Brain microvascular endothelial cell (primary cell): ENCODE results near the gene GNB1L.
"Not testable (repeated sequence)": the region's sequence is repeated elsewhere in the genome, so short reads cannot be mapped to it uniquely, and the experiment has no call there.

Experiments used
- DNase-seq: peaks from one replicate; pipeline ENCODE4 v3.0.0-alpha.2; 2020
- H3K27ac ChIP-seq: fragments of 250-450 bp; sonication (Bioruptor Pico); 2 replicates; pipeline ENCODE4 v1.5.1; 2020; ENCODE audit warnings: mild to moderate bottlenecking, moderate library complexity
- H3K27me3 ChIP-seq: fragments of 250-450 bp; sonication (Bioruptor Pico); replicated peaks from 2 replicates; pipeline ENCODE4 v1.5.1; 2020; ENCODE audit warnings: mild to moderate bottlenecking
- H3K36me3 ChIP-seq: fragments of 250-450 bp; sonication (Bioruptor Pico); replicated peaks from 2 replicates; pipeline ENCODE4 v1.5.1; 2020; ENCODE audit warnings: mild to moderate bottlenecking
- H3K4me3 ChIP-seq: 2 replicates; pipeline ENCODE4 v1.5.1; 2011; ENCODE audit warnings: low read depth, mild to moderate bottlenecking, control low read depth, low read length, moderate library complexity
- in situ Hi-C: cut with HindIII; loops from 2 replicates; pipeline ENCODE4 v1.10.0; 2017; ENCODE audit warnings: low sequenced_read_pairs, low pct_ligation_motif_present
- TF ChIP-seq, protein P1 (sequence below): IDR thresholded peaks from 2 replicates; pipeline ENCODE4 v1.5.1; 2011; ENCODE audit warnings: low read depth, mild to moderate bottlenecking, moderate library complexity, low read length, control low read depth, inconsistent platforms; ENCODE audit errors: missing control alignments

Gene GNB1L

DNA sequence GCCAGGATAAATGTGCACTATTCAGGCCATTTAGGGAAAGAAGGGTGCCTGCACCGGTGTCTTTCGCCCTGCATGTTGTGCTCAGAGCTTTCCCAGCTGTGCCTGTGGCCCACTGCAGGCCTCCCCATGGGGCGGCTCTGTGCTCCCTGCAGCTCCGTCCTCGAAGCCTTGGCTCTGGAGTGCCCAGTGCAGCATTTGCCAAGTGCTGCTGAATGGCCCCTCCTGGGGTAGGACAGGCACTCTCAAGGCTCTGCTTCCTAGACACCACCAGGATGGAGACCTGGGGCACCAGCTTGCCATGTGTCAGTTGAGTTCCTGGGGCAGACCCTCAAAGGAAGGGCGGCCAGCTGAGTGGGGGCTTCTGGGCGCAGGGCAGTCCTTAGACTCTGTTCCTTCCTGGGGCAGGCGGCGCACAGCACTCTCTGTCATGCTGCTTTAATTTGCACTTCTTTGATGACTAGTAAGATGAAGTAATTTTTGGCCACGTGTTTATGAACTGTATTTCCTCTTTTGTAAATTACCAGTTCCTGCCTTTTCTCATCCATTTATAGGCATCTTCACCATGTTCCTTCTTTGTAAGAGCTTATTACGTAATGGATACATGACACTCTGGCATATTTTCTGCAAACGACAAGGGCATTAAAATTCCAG is 32.1 kb upstream of the GNB1L start:
- TF ChIP-seq, protein P1, sequence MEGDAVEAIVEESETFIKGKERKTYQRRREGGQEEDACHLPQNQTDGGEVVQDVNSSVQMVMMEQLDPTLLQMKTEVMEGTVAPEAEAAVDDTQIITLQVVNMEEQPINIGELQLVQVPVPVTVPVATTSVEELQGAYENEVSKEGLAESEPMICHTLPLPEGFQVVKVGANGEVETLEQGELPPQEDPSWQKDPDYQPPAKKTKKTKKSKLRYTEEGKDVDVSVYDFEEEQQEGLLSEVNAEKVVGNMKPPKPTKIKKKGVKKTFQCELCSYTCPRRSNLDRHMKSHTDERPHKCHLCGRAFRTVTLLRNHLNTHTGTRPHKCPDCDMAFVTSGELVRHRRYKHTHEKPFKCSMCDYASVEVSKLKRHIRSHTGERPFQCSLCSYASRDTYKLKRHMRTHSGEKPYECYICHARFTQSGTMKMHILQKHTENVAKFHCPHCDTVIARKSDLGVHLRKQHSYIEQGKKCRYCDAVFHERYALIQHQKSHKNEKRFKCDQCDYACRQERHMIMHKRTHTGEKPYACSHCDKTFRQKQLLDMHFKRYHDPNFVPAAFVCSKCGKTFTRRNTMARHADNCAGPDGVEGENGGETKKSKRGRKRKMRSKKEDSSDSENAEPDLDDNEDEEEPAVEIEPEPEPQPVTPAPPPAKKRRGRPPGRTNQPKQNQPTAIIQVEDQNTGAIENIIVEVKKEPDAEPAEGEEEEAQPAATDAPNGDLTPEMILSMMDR = no peak
- Histone ChIP-seq H3K36me3 (no peaks in the 10 kb centered on the region), H3K4me3 (no peak overlapping the region), H3K27ac (no peak overlapping the region), H3K27me3 (no peaks in the 10 kb centered on the region)
- DNase-seq = no peak
- in situ Hi-C loops = no loop called here

DNA sequence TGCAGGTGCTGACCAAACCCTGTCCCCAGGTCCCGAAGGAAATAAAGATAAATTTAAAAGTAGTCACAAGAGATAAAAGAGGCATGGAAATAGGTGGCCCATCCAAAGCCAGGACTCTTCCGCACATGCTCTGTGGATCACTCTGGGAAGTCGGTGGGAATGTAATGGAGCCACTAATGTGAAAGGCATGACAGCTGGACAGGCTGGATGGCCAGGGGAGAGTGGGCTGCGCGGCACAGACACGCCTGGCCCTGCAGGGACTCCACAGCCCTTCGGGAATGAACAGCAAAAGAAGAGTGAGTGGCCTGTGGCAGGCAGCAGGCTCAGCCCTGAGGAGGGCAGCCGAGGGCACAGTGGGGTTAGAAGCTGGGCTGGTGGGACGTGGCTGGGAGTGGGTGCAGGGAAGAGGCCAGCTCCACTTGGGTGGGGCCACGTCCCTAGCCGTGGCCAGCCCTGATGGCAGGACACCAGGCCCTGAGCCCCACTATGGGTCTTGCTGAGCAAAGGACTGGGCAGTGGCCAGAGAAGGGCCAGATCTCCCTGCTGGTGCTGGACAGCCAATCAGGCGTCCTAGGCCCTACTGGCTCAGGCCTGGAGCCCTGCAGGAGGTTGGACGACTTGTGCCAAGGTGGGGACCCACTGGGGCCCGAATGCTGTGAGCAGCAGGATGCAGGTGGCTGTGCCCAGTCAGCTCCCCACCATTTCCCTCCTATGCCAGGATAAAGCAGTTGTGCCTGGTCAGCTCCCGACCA is 31.3 kb upstream of the GNB1L start:
- Histone ChIP-seq H3K27me3 (no peaks in the 10 kb centered on the region), H3K36me3 (no peaks in the 10 kb centered on the region), H3K27ac (no peak overlapping the region), H3K4me3 (no peak overlapping the region)
- DNase-seq = no peak
- in situ Hi-C loops = no loop called here
- TF ChIP-seq, protein P1 = no peak

DNA sequence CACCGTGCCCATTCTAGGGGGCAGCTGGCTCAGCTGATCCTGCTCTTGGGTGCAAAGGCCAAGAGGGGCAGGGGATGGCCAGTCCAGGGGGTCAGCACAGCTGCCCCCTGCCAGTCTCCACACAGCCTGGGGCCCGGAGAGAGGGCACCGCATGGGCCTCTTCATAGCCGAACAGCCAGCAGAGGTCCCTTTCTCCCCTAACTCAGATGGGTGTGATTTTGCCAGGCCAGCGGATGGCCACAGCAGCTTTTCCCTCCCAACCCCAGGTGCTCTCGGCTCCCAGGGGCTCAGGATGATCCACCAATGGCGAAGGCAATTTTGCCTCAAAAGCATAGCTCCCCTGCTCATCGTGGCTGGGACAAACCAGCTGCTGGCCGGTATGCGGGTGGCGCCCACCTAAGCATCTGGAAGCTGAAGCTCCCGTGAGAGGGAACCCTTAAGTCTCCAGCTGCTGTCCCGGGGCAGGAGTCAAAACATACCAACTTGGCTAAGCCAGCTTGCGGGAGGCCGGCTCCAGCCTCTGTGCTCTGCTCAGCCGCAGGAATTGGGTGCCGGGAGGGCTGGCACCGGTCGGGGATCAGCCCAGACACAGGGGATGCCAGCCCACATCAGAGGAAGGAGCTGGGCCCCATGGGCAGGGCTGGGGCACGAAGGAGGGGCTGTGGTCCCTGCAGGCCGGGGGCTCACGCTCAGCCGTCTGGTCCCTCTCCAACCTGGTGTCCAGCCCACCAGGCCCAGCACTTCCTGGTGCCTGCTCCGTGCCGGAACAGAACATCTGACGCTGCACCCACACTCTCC is 30.5 kb upstream of the GNB1L start:
- no peak for DNase-seq
- TF ChIP-seq, protein P1 = no peak
- Histone ChIP-seq H3K27ac (no peak overlapping the region), H3K27me3 (no peaks in the 10 kb centered on the region), H3K4me3 (no peak overlapping the region), H3K36me3 (no peaks in the 10 kb centered on the region)
- in situ Hi-C loops = no loop called here

DNA sequence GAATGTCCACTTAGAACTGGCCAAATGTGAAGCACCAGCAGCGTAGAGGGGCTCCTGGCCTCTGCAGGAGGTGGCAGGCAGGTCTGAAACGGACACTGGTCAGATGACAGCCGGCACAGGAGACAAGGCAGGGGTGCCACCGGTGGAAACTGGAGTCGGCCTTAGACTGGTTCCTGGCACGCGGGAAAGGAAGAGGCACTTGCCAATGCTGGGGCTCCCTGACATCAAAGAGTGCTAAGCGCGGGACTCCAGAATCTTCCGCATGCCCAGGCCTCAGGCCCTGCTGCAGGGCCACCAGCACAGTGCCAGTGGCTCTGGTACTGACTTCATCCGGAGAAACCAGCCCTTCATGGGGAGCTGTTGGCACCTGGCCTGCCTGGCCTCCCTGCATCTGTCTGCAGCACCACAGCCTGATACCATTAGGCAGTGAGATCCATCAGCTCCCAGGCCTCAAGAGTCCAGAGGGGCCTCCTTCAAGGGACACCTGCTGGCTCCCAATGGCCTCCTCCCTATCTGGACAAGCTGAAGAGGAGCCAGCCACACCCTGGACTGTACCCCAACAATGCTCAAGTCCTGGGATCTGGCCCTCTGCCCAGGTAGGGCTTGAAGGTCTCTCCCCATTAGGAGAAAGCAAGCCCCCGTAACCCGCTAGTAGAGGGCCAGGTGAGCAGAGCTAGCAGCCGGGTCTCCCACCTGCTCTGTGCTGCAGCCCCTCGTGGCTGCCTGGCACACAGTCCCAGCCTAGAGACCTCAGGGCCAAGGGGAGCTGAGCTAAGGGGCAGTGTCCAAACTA is 29.7 kb upstream of the GNB1L start:
- Histone ChIP-seq H3K36me3 (no peaks in the 10 kb centered on the region), H3K27ac (no peak overlapping the region), H3K27me3 (no peaks in the 10 kb centered on the region), H3K4me3 (no peak overlapping the region)
- TF ChIP-seq, protein P1 = no peak
- in situ Hi-C loops = no loop called here
- DNase-seq = no peak

DNA sequence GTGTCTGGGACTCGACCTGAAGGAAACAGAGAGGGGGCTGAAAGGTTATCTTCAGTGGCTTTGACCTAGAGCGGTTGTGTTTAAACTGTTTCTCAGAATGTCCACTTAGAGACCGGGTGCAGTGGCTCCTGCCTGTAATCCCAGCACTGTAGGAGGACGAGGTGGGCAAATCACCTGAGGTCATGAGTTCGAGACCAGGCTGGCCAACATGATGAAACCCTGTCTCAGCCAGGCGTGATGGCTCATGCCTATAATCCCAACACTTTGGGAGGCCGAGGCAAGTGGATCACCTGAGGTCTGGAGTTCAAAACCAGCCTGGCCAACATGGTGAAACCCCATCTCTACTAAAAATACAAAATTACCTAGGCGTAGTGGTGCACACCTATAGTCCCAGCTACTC is 28.8 kb upstream of the GNB1L start:
- H3K27me3 ChIP-seq, in situ Hi-C loops, H3K27ac ChIP-seq, H3K4me3 ChIP-seq, DNase-seq, H3K36me3 ChIP-seq: not testable (repeated sequence)
